ENCODE measurements around the gene NMRK1. TPM values are rescaled to one million over a fixed set of nuclear protein-coding genes. Genes with fewer than 3 reads are reported as not detected.

NMRK1 gene
- total and polyA plus RNA-seq, 2 of the 13 experiments (the other 11 are each of a cell fraction or from before 2014, with no cell fraction given), result 9.1 to 12.9 TPM

GRCh38 chr9:75019654-75020053 lies 68.3 kb downstream of the NMRK1 start:
- DNase-seq (ENCODE audit: low spot score) (no peak), ATAC-seq (no peak), FAIRE-seq (no peak)
- 81% methylated on average over 1 of the region's 1 CpG for WGBS (ENCODE audit: low lambda C conversion rate)
- in situ Hi-C loops (cut with HindIII; ENCODE audit: extremely low pct_ligation_motif_present, low pct_unique_long_range_greater_than_20kb), result no loop called here
- H2AFZ ChIP-seq (ENCODE audit: low read length), result no peak overlapping the region
- ChIA-PET POLR2A (no interaction called here), CTCF (ENCODE audit: low intra/inter-chr PET ratio, low total read pairs) (no interaction called here)
- H3K4me3 ChIP-seq (replicated peaks in 1 of 3; ENCODE audit: insufficient read depth in 1 of 3, low read depth in 2 of 3, low read length in 3 of 3), result no peak overlapping the region
- no peaks in the 10 kb centered on the region for H3K27me3 ChIP-seq (ENCODE audit: control insufficient read depth in 1 of 2, insufficient read depth in 2 of 2, low read length in 2 of 2)
- BruUV-seq (replicated peaks), result no TSS peak
- H3K9ac ChIP-seq (ENCODE audit: insufficient read depth, low read depth, low read length), result no peak overlapping the region
- TF ChIP-seq SRSF4 (IDR thresholded peaks at IDR 0.05; ENCODE audit: low read depth, low read length, poor library complexity, severe bottlenecking) (no peak), RFX1 (IDR thresholded peaks at IDR 0.05) (no peak), EP300 (IDR thresholded peaks at IDR 0.05; ENCODE audit: low read depth in 2 of 2, low read length in 2 of 2) (no peak), EP300 (CRISPR knock-in tag; IDR thresholded peaks at IDR 0.05; ENCODE audit: borderline replicate concordance) (no peak), ZNF441 (CRISPR knock-in tag; IDR thresholded peaks at IDR 0.05; ENCODE audit: borderline replicate concordance) (no peak), RNF219 (CRISPR knock-in tag; IDR thresholded peaks at IDR 0.05) (no peak), NCOA1 (CRISPR knock-in tag; IDR thresholded peaks at IDR 0.05) (no peak), NONO (IDR thresholded peaks at IDR 0.05) (no peak), NONO (CRISPR knock-in tag; conservative IDR thresholded peaks at IDR 0.05) (no peak), ZNF558 (CRISPR knock-in tag; IDR thresholded peaks at IDR 0.05; ENCODE audit: borderline replicate concordance) (no peak), NAIF1 (CRISPR knock-in tag; IDR thresholded peaks at IDR 0.05; ENCODE audit: borderline replicate concordance) (no peak), SOX13 (IDR thresholded peaks at IDR 0.05) (no peak), SOX13 (CRISPR knock-in tag; conservative IDR thresholded peaks at IDR 0.05 in 1 of 2, IDR thresholded peaks at IDR 0.05 in 1 of 2) (no peak), ZNF446 (CRISPR knock-in tag; IDR thresholded peaks at IDR 0.05) (no peak)
- no peaks in the 10 kb centered on the region for H3K9me3 ChIP-seq (ENCODE audit: low read length)
- intact Hi-C loops (cut with micrococcal nuclease; ENCODE audit: unreplicated experiment), result no loop called here
- no peak overlapping the region for H3K27ac ChIP-seq (ENCODE audit: extremely low read length, insufficient read depth, low read length)
- peaks cover 20% of the 10 kb centered on the region for H3K4me1 ChIP-seq (ENCODE audit: insufficient read depth, low read length)
- H3K79me2 ChIP-seq (ENCODE audit: insufficient read depth, low read length), result peaks cover 52% of the 10 kb centered on the region
- H3K4me2 ChIP-seq (ENCODE audit: low read depth, low read length), result no peak overlapping the region
- no peaks in the 10 kb centered on the region; a peak in 2 of 5 replicates for H3K36me3 ChIP-seq (replicated peaks in 1 of 2; ENCODE audit: control insufficient read depth in 1 of 2, insufficient read depth in 2 of 2, low read length in 2 of 2)
- H4K20me1 ChIP-seq (ENCODE audit: insufficient read depth, low read length), result 0 out of 2 replicates have a peak, but pooled peaks cover 5% of the 10 kb centered on the region

All from HepG2 (cell line).